GM12878 (cell line): Measurements from ENCODE around the gene MPHOSPH6. TPM values are rescaled to one million over a fixed set of nuclear protein-coding genes. Genes with fewer than 3 reads are reported as not detected.

Source experiments
- ATAC-seq: fragments of 200-7000 bp; cut with Tn5 transposase; 3 replicates; pipeline ENCODE4 v1.9.1; 2020; ENCODE audit warnings: mild to moderate bottlenecking, moderate library complexity
- BruUV-seq: library from RNA; stranded (reverse); fragments of 400-500 nt; replicated peaks from 2 replicates; lab custom pipeline; 2021; lab: Mats Ljungman, UMichigan
- CTCF ChIA-PET: fragments of 300-600 bp; sonication (Branson Sonifier 250); formaldehyde crosslinking; extraction: SDS; loops from one replicate; lab custom pipeline; 2021; ENCODE audit warnings: inconsistent platforms; lab: Yijun Ruan, JAX
- POLR2A ChIA-PET: fragments of 350-600 bp; formaldehyde crosslinking; extraction: SDS; loops from one replicate; lab custom pipeline; 2021; ENCODE audit warnings: inconsistent platforms; lab: Charles Lee
- RAD21 ChIA-PET: fragments of 300-600 bp; sonication (Branson Sonifier 250); formaldehyde crosslinking; loops from one replicate; lab custom pipeline; 2023; ENCODE audit warnings: antibody characterized with exemption; ENCODE audit not compliant: unreplicated experiment; lab: Charles Lee
- SMC1A ChIA-PET: fragments of 300-600 bp; sonication (Branson Sonifier 250); formaldehyde crosslinking; loops from one replicate; lab custom pipeline; 2023; ENCODE audit not compliant: unreplicated experiment, uncharacterized antibody; lab: Charles Lee
- DNase-seq: peaks from one replicate; pipeline ENCODE4 v3.0.0-alpha.2; 2011; ENCODE audit warnings: low read depth, low spot score
- FAIRE-seq: peaks from 3 replicates; lab custom pipeline; 2011; peaks lifted over from hg19 to GRCh38; lab: Jason Lieb, UNC
- H2AFZ ChIP-seq: 2 replicates; pipeline ENCODE4 v1.6.0; 2011; ENCODE audit warnings: low read depth, low read length, control low read depth; ENCODE audit not compliant: control insufficient read depth
- H3K27ac ChIP-seq: 2 replicates; pipeline ENCODE4 v1.5.1; 2011; ENCODE audit warnings: control low read depth; ENCODE audit not compliant: control insufficient read depth, insufficient read depth
- H3K27me3 ChIP-seq, 2 experiments: replicated peaks in 1 of 2; 2 replicates each; pipeline versions ENCODE4 v1.6.0 to v1.6.1; 2011; ENCODE audit warnings: low read length in 1 of 2; ENCODE audit not compliant: control insufficient read depth in 2 of 2, insufficient read depth in 2 of 2
- H3K36me3 ChIP-seq, 2 experiments: 2 replicates each; pipeline ENCODE4 v1.5.1; 2011; ENCODE audit warnings: low read length in 1 of 2; ENCODE audit not compliant: control insufficient read depth in 2 of 2, insufficient read depth in 2 of 2
- H3K4me1 ChIP-seq: 2 replicates; pipeline ENCODE4 v1.6.1; 2011; ENCODE audit warnings: mild to moderate bottlenecking, low read length, moderate library complexity, mixed read lengths; ENCODE audit not compliant: control insufficient read depth, insufficient read depth
- H3K4me2 ChIP-seq: 2 replicates; pipeline ENCODE4 v1.6.0; 2011; ENCODE audit warnings: control low read depth; ENCODE audit not compliant: control insufficient read depth, insufficient read depth
- H3K4me3 ChIP-seq: fragments of 200-600 bp; sonication (generic); 2 replicates; pipeline ENCODE4 v1.5.1; 2016
- H3K79me2 ChIP-seq: 2 replicates; pipeline ENCODE4 v1.6.0; 2011; ENCODE audit warnings: low read length; ENCODE audit not compliant: control insufficient read depth, insufficient read depth
- H3K9ac ChIP-seq: 2 replicates; pipeline ENCODE4 v1.8.0; 2011; ENCODE audit warnings: low read length, control low read depth, mixed read lengths; ENCODE audit not compliant: control insufficient read depth, insufficient read depth
- H3K9me3 ChIP-seq: replicated peaks from 3 replicates; pipeline ENCODE4 v1.5.1; 2011; ENCODE audit warnings: mild to moderate bottlenecking, low read length; ENCODE audit not compliant: control insufficient read depth, insufficient read depth
- H4K20me1 ChIP-seq: 2 replicates; pipeline ENCODE4 v1.6.0; 2011; ENCODE audit not compliant: control insufficient read depth, insufficient read depth
- CBX3 ChIP-seq: fragments of 200-600 bp; sonication (generic); IDR thresholded peaks from 2 replicates; pipeline ENCODE4 v1.6.1; 2016; ENCODE audit warnings: low read depth, borderline replicate concordance
- GABPA ChIP-seq: IDR thresholded peaks from 2 replicates; pipeline ENCODE4 v1.6.1; 2014; ENCODE audit warnings: antibody characterized with exemption, low read depth, mild to moderate bottlenecking, inconsistent platforms
- JUND ChIP-seq: IDR thresholded peaks from 2 replicates; pipeline ENCODE4 v1.6.1; 2012; ENCODE audit warnings: low read depth, mild to moderate bottlenecking, low read length, improper control_type of control experiment, moderate library complexity
- MTA3 ChIP-seq: IDR thresholded peaks from 2 replicates; pipeline ENCODE4 v1.6.1; 2012; ENCODE audit warnings: low read length, inconsistent platforms, borderline replicate concordance
- MYB ChIP-seq: fragments of 150-350 bp; IDR thresholded peaks from 2 replicates; pipeline ENCODE4 v1.6.1; 2014; ENCODE audit warnings: mild to moderate bottlenecking, low read depth, low read length, borderline replicate concordance
- NR2F1 ChIP-seq: fragments of 450-650 bp; conservative IDR thresholded peaks from 2 replicates; pipeline ENCODE4 v1.6.1; 2017; ENCODE audit warnings: mild to moderate bottlenecking
- POLR2AphosphoS2 ChIP-seq: IDR thresholded peaks from 2 replicates; pipeline ENCODE4 v1.6.1; 2011; ENCODE audit warnings: low read depth, mild to moderate bottlenecking, low read length, improper control_type of control experiment, moderate library complexity
- POU2F2 ChIP-seq: IDR thresholded peaks from 3 replicates; pipeline ENCODE4 v1.6.1; 2011; ENCODE audit warnings: low read depth, mild to moderate bottlenecking, low read length, borderline replicate concordance
- SMC3 ChIP-seq: IDR thresholded peaks from 2 replicates; pipeline ENCODE4 v1.6.1; 2011; ENCODE audit warnings: low read length, improper control_type of control experiment, borderline replicate concordance
- TCF3 ChIP-seq: IDR thresholded peaks from 2 replicates; pipeline ENCODE4 v1.6.1; 2012; ENCODE audit warnings: low read depth, mild to moderate bottlenecking, low read length, borderline replicate concordance; ENCODE audit not compliant: insufficient read depth
- WGBS: methylation state at CpG from one replicate; pipeline ENCODE4 v1.1.6; 2016; ENCODE audit warnings: low lambda C conversion rate; ENCODE audit not compliant: insufficient replicate concordance, insufficient coverage; ENCODE audit errors: missing lambda C conversion rate; 5-methylcytosine and 5-hydroxymethylcytosine counted together
- in situ Hi-C: fragments of 300-500 bp; cut with MboI; formaldehyde crosslinking; loops from 9 replicates; pipeline ENCODE4 v1.14.3; 2018; ENCODE audit warnings: mixed read lengths
- intact Hi-C: fragments of 100-400 bp; cut with micrococcal nuclease; formaldehyde crosslinking; loops from one replicate; pipeline ENCODE4 v1.14.2; 2022; ENCODE audit not compliant: unreplicated experiment
- polyA plus RNA-seq, 11 experiments: library from polyadenylated mRNA; depleted of rRNA in 4 of 11; unstranded in 6 of 11; stranded (reverse) in 5 of 11; fragments of >200 nt; fragmentation: Nextera tagmentation in 4 of 11; fragmentation: Illumina TruSeq in 1 of 11; extraction: Ambion mirVana in 4 of 11; extraction: Trizol in 1 of 11; gene quantifications; 1 replicate in 1 of 11; 2 replicates in 10 of 11; pipeline versions ENCODE4 v1.2.1 to v1.2.3, GENCODE V29; 2011 to 2016; ENCODE audit warnings: inconsistent platforms in 2 of 11, missing spikeins in 2 of 11, low read depth in 1 of 11
- total RNA-seq, 4 experiments: library from RNA; depleted of rRNA in 3 of 4; stranded (reverse); fragments of >200 nt in 3 of 4; fragmentation: Illumina TruSeq in 1 of 4; extraction: Trizol in 1 of 4; gene quantifications; 2 replicates each; pipeline versions ENCODE4 v1.2.1 to v1.2.3, GENCODE V29; 2013 to 2021
- TF ChIP-seq, protein P1 (sequence below): IDR thresholded peaks from 2 replicates; pipeline ENCODE4 v1.6.1; 2012; ENCODE audit warnings: low read depth, low read length, improper control_type of control experiment
- TF ChIP-seq, protein P2 (sequence below): fragments of 450-650 bp; IDR thresholded peaks from 2 replicates; pipeline ENCODE4 v1.6.1; 2017; ENCODE audit warnings: mild to moderate bottlenecking, moderate library complexity

Gene MPHOSPH6
- total and polyA plus RNA-seq, 10 of the 15 experiments (the other 5 are each of a cell fraction or from before 2014, with no cell fraction given), result 8.9 to 39.6 (median 19.8) TPM

DNA sequence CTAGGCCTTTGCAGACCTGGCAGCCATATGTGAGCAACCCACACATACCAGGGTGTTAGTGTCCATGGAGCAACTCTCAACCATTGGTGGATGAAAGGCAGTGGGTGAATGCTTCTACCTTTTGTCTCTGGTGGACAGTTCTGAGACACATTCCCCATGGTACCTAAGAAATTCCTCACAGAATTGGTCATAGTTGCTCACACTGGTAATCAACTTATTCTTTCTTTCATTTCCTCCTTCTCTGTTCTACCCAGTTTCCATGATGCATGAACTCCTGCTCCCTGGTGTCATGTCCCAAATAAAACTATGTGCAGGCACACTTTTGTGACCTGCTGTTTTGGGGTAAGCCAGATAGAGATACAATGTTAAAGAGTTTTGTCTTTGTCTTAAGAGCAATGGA is 33.2 kb upstream of the MPHOSPH6 start (continued):
- no peak for TF ChIP-seq JUND

DNA sequence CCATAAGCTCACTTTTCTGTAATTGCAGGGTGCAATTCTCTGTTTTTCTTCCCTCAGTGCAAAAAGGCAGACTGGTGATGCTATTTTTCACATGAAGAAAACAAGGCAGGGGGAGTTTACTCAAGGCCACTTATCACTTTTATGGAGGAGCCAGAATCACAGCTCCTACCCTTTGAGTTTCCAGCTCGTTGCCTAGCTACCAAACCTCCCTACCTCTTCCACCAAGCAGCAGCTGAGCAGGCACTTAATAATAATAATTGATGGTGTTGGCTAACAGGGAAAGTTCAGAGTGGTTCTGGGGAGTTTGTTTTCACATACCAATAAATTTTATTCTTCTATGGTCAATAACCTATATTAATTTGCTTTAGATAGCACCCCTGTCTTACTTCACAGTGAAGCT is 31.9 kb upstream of the MPHOSPH6 start:
- DNase-seq (no peak), FAIRE-seq (no peak), ATAC-seq (no peak)
- intact Hi-C loops, result no loop called here
- H3K4me1 ChIP-seq, result no peaks in the 10 kb centered on the region
- no peak overlapping the region for H2AFZ ChIP-seq
- H3K27ac ChIP-seq, result no peak overlapping the region
- CTCF ChIA-PET, result interaction anchor here (0.6 kb wide), 1 partner anchor 48 kb away, joined by 3 read pairs; no protein-coding TSS in a partner anchor
- POLR2A ChIA-PET, result no interaction called here
- TF ChIP-seq MYB, result no peak
- no peak for TF ChIP-seq MTA3
- TF ChIP-seq, protein P1, sequence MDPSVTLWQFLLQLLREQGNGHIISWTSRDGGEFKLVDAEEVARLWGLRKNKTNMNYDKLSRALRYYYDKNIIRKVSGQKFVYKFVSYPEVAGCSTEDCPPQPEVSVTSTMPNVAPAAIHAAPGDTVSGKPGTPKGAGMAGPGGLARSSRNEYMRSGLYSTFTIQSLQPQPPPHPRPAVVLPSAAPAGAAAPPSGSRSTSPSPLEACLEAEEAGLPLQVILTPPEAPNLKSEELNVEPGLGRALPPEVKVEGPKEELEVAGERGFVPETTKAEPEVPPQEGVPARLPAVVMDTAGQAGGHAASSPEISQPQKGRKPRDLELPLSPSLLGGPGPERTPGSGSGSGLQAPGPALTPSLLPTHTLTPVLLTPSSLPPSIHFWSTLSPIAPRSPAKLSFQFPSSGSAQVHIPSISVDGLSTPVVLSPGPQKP, result no peak
- TF ChIP-seq, protein P2, sequence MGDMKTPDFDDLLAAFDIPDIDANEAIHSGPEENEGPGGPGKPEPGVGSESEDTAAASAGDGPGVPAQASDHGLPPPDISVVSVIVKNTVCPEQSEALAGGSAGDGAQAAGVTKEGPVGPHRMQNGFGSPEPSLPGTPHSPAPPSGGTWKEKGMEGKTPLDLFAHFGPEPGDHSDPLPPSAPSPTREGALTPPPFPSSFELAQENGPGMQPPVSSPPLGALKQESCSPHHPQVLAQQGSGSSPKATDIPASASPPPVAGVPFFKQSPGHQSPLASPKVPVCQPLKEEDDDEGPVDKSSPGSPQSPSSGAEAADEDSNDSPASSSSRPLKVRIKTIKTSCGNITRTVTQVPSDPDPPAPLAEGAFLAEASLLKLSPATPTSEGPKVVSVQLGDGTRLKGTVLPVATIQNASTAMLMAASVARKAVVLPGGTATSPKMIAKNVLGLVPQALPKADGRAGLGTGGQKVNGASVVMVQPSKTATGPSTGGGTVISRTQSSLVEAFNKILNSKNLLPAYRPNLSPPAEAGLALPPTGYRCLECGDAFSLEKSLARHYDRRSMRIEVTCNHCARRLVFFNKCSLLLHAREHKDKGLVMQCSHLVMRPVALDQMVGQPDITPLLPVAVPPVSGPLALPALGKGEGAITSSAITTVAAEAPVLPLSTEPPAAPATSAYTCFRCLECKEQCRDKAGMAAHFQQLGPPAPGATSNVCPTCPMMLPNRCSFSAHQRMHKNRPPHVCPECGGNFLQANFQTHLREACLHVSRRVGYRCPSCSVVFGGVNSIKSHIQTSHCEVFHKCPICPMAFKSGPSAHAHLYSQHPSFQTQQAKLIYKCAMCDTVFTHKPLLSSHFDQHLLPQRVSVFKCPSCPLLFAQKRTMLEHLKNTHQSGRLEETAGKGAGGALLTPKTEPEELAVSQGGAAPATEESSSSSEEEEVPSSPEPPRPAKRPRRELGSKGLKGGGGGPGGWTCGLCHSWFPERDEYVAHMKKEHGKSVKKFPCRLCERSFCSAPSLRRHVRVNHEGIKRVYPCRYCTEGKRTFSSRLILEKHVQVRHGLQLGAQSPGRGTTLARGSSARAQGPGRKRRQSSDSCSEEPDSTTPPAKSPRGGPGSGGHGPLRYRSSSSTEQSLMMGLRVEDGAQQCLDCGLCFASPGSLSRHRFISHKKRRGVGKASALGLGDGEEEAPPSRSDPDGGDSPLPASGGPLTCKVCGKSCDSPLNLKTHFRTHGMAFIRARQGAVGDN, result no peak
- TF ChIP-seq GABPA, result no peak
- TF ChIP-seq POLR2AphosphoS2, result no peak
- no peak for TF ChIP-seq POU2F2
- no peak for TF ChIP-seq TCF3
- TF ChIP-seq CBX3, result no peak
- TF ChIP-seq NR2F1, result no peak
- TF ChIP-seq SMC3, result no peak
- no peaks in the 10 kb centered on the region for H3K36me3 ChIP-seq
- RAD21 ChIA-PET, result no interaction called here
- no peaks in the 10 kb centered on the region for H3K79me2 ChIP-seq
- H3K4me2 ChIP-seq, result no peak overlapping the region
- H3K9ac ChIP-seq, result no peak overlapping the region
- H4K20me1 ChIP-seq, result no peaks in the 10 kb centered on the region
- no peaks in the 10 kb centered on the region for H3K9me3 ChIP-seq
- no peaks in the 10 kb centered on the region; a peak in 1 of 4 replicates for H3K27me3 ChIP-seq
- H3K4me3 ChIP-seq, result no peak overlapping the region
- in situ Hi-C loops, result no loop called here
- SMC1A ChIA-PET, result no interaction called here
- WGBS, result 0% methylated on average over 1 of the region's 1 CpG
- BruUV-seq, result no TSS peak
